Measurements from ENCODE around the gene SLC16A9.
"Not testable (repeated sequence)": the region's sequence is repeated elsewhere in the genome, so short reads cannot be mapped to it uniquely, and the experiment has no call there.

The SLC16A9 gene

GRCh38 chr10:59709395-59710125 is at the start of gene SLC16A9:
SLC16A9 (minus strand) TSS chr10:59709850; CDS start chr10:59684291, 25,559 bp downstream.
- DNase-seq (ENCODE audit: low spot score) = peak; percentile 85

- DNase-seq (ENCODE audit: low spot score) = no peak
Measured at GRCh38 chr10:59757966-59758365, 48.3 kb upstream of the SLC16A9 start.

GRCh38 chr10:59754951-59755350 is 45.3 kb upstream of the SLC16A9 start:
- DNase-seq (ENCODE audit: low spot score) = no peak

GRCh38 chr10:59753267-59753666 is 43.6 kb upstream of the SLC16A9 start, which contains the start of gene MRLN:
MRLN (minus strand) TSS chr10:59753455.
- DNase-seq (ENCODE audit: low spot score) = no peak

GRCh38 chr10:59752278-59752940 is 42.8 kb upstream of the SLC16A9 start:
- DNase-seq (ENCODE audit: low spot score) = no peak

GRCh38 chr10:59750155-59750945 is 40.7 kb upstream of the SLC16A9 start:
- DNase-seq (ENCODE audit: low spot score) = no peak

GRCh38 chr10:59748834-59749233 is 39.2 kb upstream of the SLC16A9 start:
- DNase-seq (ENCODE audit: low spot score) = peak; percentile 72

GRCh38 chr10:59745163-59745650 is 35.6 kb upstream of the SLC16A9 start:
- DNase-seq (ENCODE audit: low spot score) = no peak

- not testable (repeated sequence) for DNase-seq (ENCODE audit: low spot score)
Measured at GRCh38 chr10:59744762-59745161, 35.1 kb upstream of the SLC16A9 start.

- DNase-seq (ENCODE audit: low spot score) = not testable (repeated sequence)
Measured at GRCh38 chr10:59744156-59744555, 34.5 kb upstream of the SLC16A9 start.

GRCh38 chr10:59741583-59741982 is 31.9 kb upstream of the SLC16A9 start:
- DNase-seq (ENCODE audit: low spot score) = no peak

GRCh38 chr10:59741048-59741447 is 31.4 kb upstream of the SLC16A9 start:
- DNase-seq (ENCODE audit: low spot score) = peak; percentile 9

- DNase-seq (ENCODE audit: low spot score) = no peak
Measured at GRCh38 chr10:59736749-59737148, 27.1 kb upstream of the SLC16A9 start.

- DNase-seq (ENCODE audit: low spot score) = no peak
Measured at GRCh38 chr10:59735296-59735695, 25.6 kb upstream of the SLC16A9 start.

GRCh38 chr10:59734014-59734462 is 24.4 kb upstream of the SLC16A9 start:
- DNase-seq (ENCODE audit: low spot score) = no peak

- DNase-seq (ENCODE audit: low spot score) = not testable (repeated sequence)
Measured at GRCh38 chr10:59733321-59734013, 23.8 kb upstream of the SLC16A9 start.

GRCh38 chr10:59732849-59733248 is 23.2 kb upstream of the SLC16A9 start:
- not testable (repeated sequence) for DNase-seq (ENCODE audit: low spot score)

- DNase-seq (ENCODE audit: low spot score) = not testable (repeated sequence)
Measured at GRCh38 chr10:59729167-59729566, 19.5 kb upstream of the SLC16A9 start.

GRCh38 chr10:59724098-59724938 is 14.7 kb upstream of the SLC16A9 start:
- DNase-seq (ENCODE audit: low spot score) = no peak

GRCh38 chr10:59720377-59720776 is 10.7 kb upstream of the SLC16A9 start:
- no peak for DNase-seq (ENCODE audit: low spot score)

- DNase-seq (ENCODE audit: low spot score) = no peak
Measured at GRCh38 chr10:59719374-59719773, 9.7 kb upstream of the SLC16A9 start.

Data from kidney tubule cell (primary cell).